Mesenchymal stem cell (in vitro differentiated cells and primary cell): ENCODE data around the gene C4orf50.

ENCODE experiments used
- DNase-seq: peaks from one replicate; pipeline ENCODE4 v3.0.0-alpha.2; 2013
- H2AFZ ChIP-seq: one replicate; pipeline ENCODE4 v1.6.1; 2013; ENCODE audit warnings: low read depth, mild to moderate bottlenecking, control low read depth, inconsistent platforms, low read length, moderate library complexity
- H2AK5ac ChIP-seq: 2 replicates; pipeline ENCODE4 v1.6.1; 2013; ENCODE audit warnings: low read length, moderate library complexity, mild to moderate bottlenecking, inconsistent platforms; ENCODE audit not compliant: severe bottlenecking
- H2BK120ac ChIP-seq: one replicate; pipeline ENCODE4 v1.6.1; 2013; ENCODE audit warnings: low read depth, mild to moderate bottlenecking, inconsistent platforms, low read length, moderate library complexity
- H2BK12ac ChIP-seq, 2 experiments: one replicate each; pipeline ENCODE4 v1.6.1; 2013; ENCODE audit warnings: inconsistent platforms in 2 of 2, low read length in 2 of 2, mild to moderate bottlenecking in 2 of 2, moderate library complexity in 2 of 2, control low read depth in 1 of 2
- H2BK15ac ChIP-seq: one replicate; pipeline ENCODE4 v1.6.1; 2013; ENCODE audit warnings: mild to moderate bottlenecking, low read depth, inconsistent platforms; ENCODE audit not compliant: poor library complexity, severe bottlenecking
- H2BK5ac ChIP-seq: 2 replicates; pipeline ENCODE4 v1.6.1; 2013; ENCODE audit warnings: low read depth, mild to moderate bottlenecking, low read length, control low read depth, inconsistent platforms; ENCODE audit not compliant: poor library complexity, severe bottlenecking
- H3K14ac ChIP-seq, 2 experiments: one replicate each; pipeline ENCODE4 v1.6.1; 2013; ENCODE audit warnings: inconsistent platforms in 2 of 2, low read length in 2 of 2, control low read depth in 1 of 2, mild to moderate bottlenecking in 1 of 2, moderate library complexity in 1 of 2
- H3K18ac ChIP-seq, 2 experiments: one replicate each; pipeline ENCODE4 v1.6.1; 2013; ENCODE audit warnings: inconsistent platforms in 2 of 2, low read length in 2 of 2, control low read depth in 1 of 2, low read depth in 1 of 2, mild to moderate bottlenecking in 1 of 2
- H3K23ac ChIP-seq, 2 experiments: one replicate each; pipeline ENCODE4 v1.6.1; 2013; ENCODE audit warnings: inconsistent platforms in 2 of 2, low read length in 2 of 2, mild to moderate bottlenecking in 2 of 2, moderate library complexity in 2 of 2, control low read depth in 1 of 2
- H3K27ac ChIP-seq: 2 replicates; pipeline ENCODE4 v1.5.1; 2013; ENCODE audit warnings: mild to moderate bottlenecking, moderate library complexity, low read length, control low read depth, inconsistent platforms; ENCODE audit not compliant: poor library complexity, severe bottlenecking
- H3K27me3 ChIP-seq, 2 experiments: 2 replicates each; pipeline versions ENCODE4 v1.6.1 to v1.7.0; 2013; ENCODE audit warnings: low read length in 2 of 2, mild to moderate bottlenecking in 2 of 2, moderate library complexity in 2 of 2, control low read depth in 1 of 2, inconsistent platforms in 1 of 2; ENCODE audit not compliant: control insufficient read depth in 1 of 2, insufficient read depth in 1 of 2
- H3K36me3 ChIP-seq, 2 experiments: 2 replicates each; pipeline versions ENCODE4 v1.6.1 to v1.7.0; 2013; ENCODE audit warnings: low read length in 2 of 2, control low read depth in 1 of 2, inconsistent platforms in 1 of 2, low read depth in 1 of 2, mild to moderate bottlenecking in 1 of 2; ENCODE audit not compliant: insufficient read depth in 2 of 2, control insufficient read depth in 1 of 2
- H3K4ac ChIP-seq, 2 experiments: one replicate each; pipeline ENCODE4 v1.6.1; 2013; ENCODE audit warnings: inconsistent platforms in 2 of 2, low read length in 2 of 2, mild to moderate bottlenecking in 2 of 2, moderate library complexity in 2 of 2, control low read depth in 1 of 2, low read depth in 1 of 2
- H3K4me1 ChIP-seq: 2 replicates; pipeline ENCODE4 v1.6.1; 2013; ENCODE audit warnings: low read depth, low read length, control low read depth; ENCODE audit not compliant: control insufficient read depth, insufficient read depth
- H3K4me2 ChIP-seq: 2 replicates; pipeline ENCODE4 v1.6.1; 2013; ENCODE audit warnings: low read length, mild to moderate bottlenecking, inconsistent platforms; ENCODE audit not compliant: poor library complexity, severe bottlenecking
- H3K4me3 ChIP-seq, 2 experiments: 2 replicates each; pipeline versions ENCODE4 v1.5.1 to v1.7.0; 2013; ENCODE audit warnings: low read length in 2 of 2, mild to moderate bottlenecking in 2 of 2, control low read depth in 1 of 2, low read depth in 1 of 2; ENCODE audit not compliant: insufficient read depth in 1 of 2
- H3K79me1 ChIP-seq: replicated peaks from 2 replicates; pipeline ENCODE4 v1.6.1; 2013; ENCODE audit warnings: mild to moderate bottlenecking, control low read depth, low read length, inconsistent platforms; ENCODE audit not compliant: poor library complexity, severe bottlenecking
- H3K9ac ChIP-seq: 2 replicates; pipeline ENCODE4 v1.7.0; 2013; ENCODE audit warnings: mild to moderate bottlenecking, low read length, moderate library complexity
- H3K9me3 ChIP-seq: 2 replicates; pipeline ENCODE4 v1.7.0; 2013; ENCODE audit warnings: mild to moderate bottlenecking, low read length; ENCODE audit not compliant: control insufficient read depth
- H4K8ac ChIP-seq: one replicate; pipeline ENCODE4 v1.6.1; 2013; ENCODE audit warnings: inconsistent platforms, mild to moderate bottlenecking, low read length, moderate library complexity
- H4K91ac ChIP-seq: one replicate; pipeline ENCODE4 v1.6.1; 2013; ENCODE audit warnings: mild to moderate bottlenecking, low read length, inconsistent platforms
- WGBS: methylation state at CpG from one replicate; pipeline ENCODE4 v1.1.7; 2013; ENCODE audit warnings: mixed read lengths; 5-methylcytosine and 5-hydroxymethylcytosine counted together

The C4orf50 gene

DNA sequence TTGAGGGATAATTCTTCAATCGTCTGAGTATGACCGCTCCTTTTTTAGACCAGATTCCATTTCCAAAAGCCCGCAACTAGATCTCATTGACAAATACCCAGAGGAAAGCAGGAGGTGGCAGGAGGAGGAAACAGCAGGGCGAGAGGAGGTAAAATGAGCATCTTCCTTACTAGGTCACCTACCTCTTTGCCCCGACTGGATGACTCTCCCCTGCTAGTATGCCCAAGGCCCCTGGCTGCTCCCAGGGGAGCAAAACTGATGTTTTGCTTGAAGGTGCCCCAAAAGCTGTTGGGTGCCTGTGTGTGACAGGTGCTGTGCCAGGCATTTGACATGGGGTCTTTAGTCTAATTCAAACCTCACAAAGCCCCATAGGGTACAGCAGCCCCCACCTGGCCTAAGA lies 48.9 kb downstream of the C4orf50 start:
- no peaks in the 10 kb centered on the region for H3K4me1 ChIP-seq
- no peak overlapping the region for H2BK5ac ChIP-seq
- H4K91ac ChIP-seq: no peak overlapping the region
- H2AFZ ChIP-seq: no peak overlapping the region
- H3K14ac ChIP-seq: no peak overlapping the region
- no peak overlapping the region for H2BK12ac ChIP-seq
- no peak overlapping the region for H3K9ac ChIP-seq
- no peak overlapping the region for H3K4me2 ChIP-seq
- H3K36me3 ChIP-seq: no peaks in the 10 kb centered on the region
- H3K23ac ChIP-seq: no peak overlapping the region
- peaks cover 0 to 51% of the 10 kb centered on the region in 2 experiments for H3K27me3 ChIP-seq
- H3K4me3 ChIP-seq: no peak overlapping the region
- H3K79me1 ChIP-seq: no peaks in the 10 kb centered on the region
- 81% methylated on average over 4 of the region's 5 CpGs for WGBS
- H3K9me3 ChIP-seq: no peaks in the 10 kb centered on the region
- no peak overlapping the region for H2BK120ac ChIP-seq
- DNase-seq: no peak
- H3K18ac ChIP-seq: no peak overlapping the region
- H3K27ac ChIP-seq: no peak overlapping the region
- H2AK5ac ChIP-seq: no peak overlapping the region
- no peak overlapping the region for H3K4ac ChIP-seq
- no peak overlapping the region for H4K8ac ChIP-seq
- no peak overlapping the region for H2BK15ac ChIP-seq

DNA sequence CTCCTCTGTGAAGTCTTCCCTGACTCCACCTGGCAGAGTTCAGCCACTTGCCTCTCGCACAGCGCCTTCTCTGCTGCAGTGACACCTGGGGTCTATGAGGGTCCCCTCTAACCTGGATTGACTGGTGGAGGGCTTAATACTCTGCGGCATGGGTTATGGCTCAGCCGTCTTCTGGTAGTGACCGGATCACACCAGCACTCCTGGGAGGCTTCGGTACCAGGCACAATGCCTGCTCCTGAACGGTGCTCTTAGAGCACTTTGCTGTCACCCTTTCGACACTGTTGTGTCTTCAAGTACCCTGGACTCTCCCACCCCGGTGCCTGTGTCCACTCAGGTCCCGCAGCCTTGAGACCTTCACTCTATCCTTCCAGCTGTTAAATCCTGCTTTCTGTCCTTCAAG lies 50.0 kb downstream of the C4orf50 start:
- H2BK15ac ChIP-seq: no peak overlapping the region
- H3K9me3 ChIP-seq: no peaks in the 10 kb centered on the region
- H2BK12ac ChIP-seq: no peak overlapping the region
- H3K27ac ChIP-seq: no peak overlapping the region
- H2AFZ ChIP-seq: no peak overlapping the region
- no peak overlapping the region for H4K91ac ChIP-seq
- H3K23ac ChIP-seq: no peak overlapping the region
- no peak overlapping the region for H3K4me2 ChIP-seq
- H3K4me3 ChIP-seq: no peak overlapping the region
- no peak overlapping the region for H2BK5ac ChIP-seq
- H2AK5ac ChIP-seq: no peak overlapping the region
- peaks cover 0 to 49% of the 10 kb centered on the region in 2 experiments for H3K27me3 ChIP-seq
- no peaks in the 10 kb centered on the region for H3K36me3 ChIP-seq
- no peak overlapping the region for H3K4ac ChIP-seq
- no peak overlapping the region for H3K14ac ChIP-seq
- H3K18ac ChIP-seq: no peak overlapping the region
- H3K9ac ChIP-seq: no peak overlapping the region
- no peak overlapping the region for H2BK120ac ChIP-seq
- H3K4me1 ChIP-seq: no peaks in the 10 kb centered on the region
- H4K8ac ChIP-seq: no peak overlapping the region
- 91% methylated on average over 10 of the region's 10 CpGs for WGBS
- no peak for DNase-seq
- H3K79me1 ChIP-seq: no peaks in the 10 kb centered on the region

DNA sequence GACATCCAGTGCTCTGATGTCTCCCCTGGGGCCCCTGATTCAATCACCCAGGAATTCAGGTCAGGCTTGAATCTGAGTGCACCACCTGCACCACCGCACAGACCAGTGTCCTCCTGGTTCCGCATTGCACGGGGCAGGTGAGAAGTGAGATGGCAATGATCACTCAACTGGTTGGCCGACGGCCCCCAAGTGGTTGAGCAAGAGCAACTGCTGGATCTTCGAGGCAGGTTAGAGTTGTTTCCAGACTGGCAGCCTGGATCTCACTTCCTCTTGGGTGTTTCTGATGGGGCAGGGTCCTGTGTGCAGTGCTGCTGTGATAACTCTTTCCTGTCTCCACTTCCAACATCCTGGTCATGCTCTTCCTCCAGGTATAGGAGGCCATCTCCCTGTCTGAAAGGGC lies 50.4 kb downstream of the C4orf50 start:
- no peak for DNase-seq
- no peak overlapping the region for H2BK15ac ChIP-seq
- H3K4me3 ChIP-seq: no peak overlapping the region
- H2BK5ac ChIP-seq: no peak overlapping the region
- H3K4ac ChIP-seq: no peak overlapping the region
- H3K14ac ChIP-seq: no peak overlapping the region
- H3K23ac ChIP-seq: no peak overlapping the region
- H4K91ac ChIP-seq: no peak overlapping the region
- no peaks in the 10 kb centered on the region for H3K4me1 ChIP-seq
- no peak overlapping the region for H2BK120ac ChIP-seq
- H3K27me3 ChIP-seq: peaks cover 0 to 46% of the 10 kb centered on the region in 2 experiments
- H3K9ac ChIP-seq: no peak overlapping the region
- no peak overlapping the region for H3K18ac ChIP-seq
- H4K8ac ChIP-seq: no peak overlapping the region
- H2AK5ac ChIP-seq: no peak overlapping the region
- H2AFZ ChIP-seq: no peak overlapping the region
- no peaks in the 10 kb centered on the region for H3K36me3 ChIP-seq
- H3K9me3 ChIP-seq: no peaks in the 10 kb centered on the region
- 47% methylated on average over 6 of the region's 6 CpGs for WGBS
- no peaks in the 10 kb centered on the region for H3K79me1 ChIP-seq
- no peak overlapping the region for H3K4me2 ChIP-seq
- H2BK12ac ChIP-seq: no peak overlapping the region
- no peak overlapping the region for H3K27ac ChIP-seq

DNA sequence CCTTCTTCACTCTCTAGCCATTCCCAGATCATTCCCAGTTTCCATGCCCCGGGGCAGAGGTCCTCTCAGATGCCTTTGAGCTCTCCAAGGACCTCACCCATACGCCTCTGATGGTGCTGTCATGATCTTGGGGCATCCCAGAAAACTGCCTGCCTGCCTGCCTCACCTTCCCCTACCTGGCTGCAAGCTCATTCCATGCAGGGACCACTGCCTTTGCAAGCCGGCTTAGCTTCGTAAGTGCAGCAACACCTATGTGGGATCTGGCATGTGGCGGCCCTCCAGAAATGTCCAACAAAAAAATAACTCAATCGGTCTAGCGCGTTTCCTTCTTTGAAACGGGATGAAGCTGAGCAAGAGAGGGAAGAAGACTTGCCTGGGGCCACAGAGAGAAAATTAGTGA lies 53.0 kb downstream of the C4orf50 start:
- no peak overlapping the region for H3K4me3 ChIP-seq
- H2AFZ ChIP-seq: no peak overlapping the region
- no peak overlapping the region for H3K4me2 ChIP-seq
- no peak overlapping the region for H4K8ac ChIP-seq
- no peak overlapping the region for H3K14ac ChIP-seq
- no peak overlapping the region for H2BK5ac ChIP-seq
- H4K91ac ChIP-seq: no peak overlapping the region
- H3K27me3 ChIP-seq: peaks cover 0 to 60% of the 10 kb centered on the region in 2 experiments
- H3K18ac ChIP-seq: no peak overlapping the region
- no peak overlapping the region for H3K23ac ChIP-seq
- H3K9ac ChIP-seq: no peak overlapping the region
- no peak overlapping the region for H3K4ac ChIP-seq
- H3K36me3 ChIP-seq: no peaks in the 10 kb centered on the region
- 83% methylated on average over 9 of the region's 9 CpGs for WGBS
- H3K4me1 ChIP-seq: no peaks in the 10 kb centered on the region
- no peaks in the 10 kb centered on the region for H3K9me3 ChIP-seq
- no peak overlapping the region for H2BK12ac ChIP-seq
- no peaks in the 10 kb centered on the region for H3K79me1 ChIP-seq
- no peak overlapping the region for H2AK5ac ChIP-seq
- no peak overlapping the region for H2BK120ac ChIP-seq
- DNase-seq: no peak
- H3K27ac ChIP-seq: no peak overlapping the region
- H2BK15ac ChIP-seq: no peak overlapping the region
